Measurements from ENCODE around the gene ALPI. TPM values are rescaled to one million over a fixed set of nuclear protein-coding genes. Genes with fewer than 3 reads are reported as not detected.
A peak's percentile ranks its signal among the peaks of the same experiment; 100 is the strongest.

ALPI gene
- total and polyA plus RNA-seq, 3 experiments from 2014 or later = not detected

DNA sequence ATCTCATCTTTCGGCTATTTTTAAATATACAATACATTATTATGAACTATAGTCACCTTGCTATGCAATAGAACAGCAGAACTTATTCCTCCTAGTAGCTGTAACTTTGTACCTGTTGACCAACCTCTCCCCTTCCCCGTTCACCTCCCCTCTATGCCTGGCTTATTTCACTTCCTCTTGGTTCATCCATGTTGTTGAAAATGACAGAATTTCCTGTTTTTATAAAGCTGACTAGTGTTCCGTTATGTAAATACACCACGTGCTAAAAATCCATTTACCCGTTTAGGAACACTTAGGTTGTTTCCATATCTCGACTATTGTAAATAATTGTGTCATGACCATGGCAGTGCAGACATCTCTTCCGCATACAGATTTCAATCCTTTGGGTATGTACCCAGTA is 10.3 kb downstream of the ALPI start:
- H3K27ac Mint-ChIP-seq = no peak overlapping the region
- no peaks in the 10 kb centered on the region for H3K9me3 ChIP-seq (ENCODE audit: low read length)
- ChIA-PET POLR2A (no interaction called here), CTCF (no interaction called here)
- no peaks in the 10 kb centered on the region for H3K27me3 ChIP-seq (ENCODE audit: insufficient read depth, low read length, poor library complexity, severe bottlenecking)
- H3K4me3 Mint-ChIP-seq = no peak overlapping the region
- H3K4me1 ChIP-seq (ENCODE audit: insufficient read depth, low read length) = no peaks in the 10 kb centered on the region
- peaks cover 10 to 17% of the 10 kb centered on the region in 2 donors for H3K27me3 Mint-ChIP-seq
- H3K4me1 Mint-ChIP-seq = no peaks in the 10 kb centered on the region
- no peaks in the 10 kb centered on the region for H3K36me3 ChIP-seq (ENCODE audit: insufficient read depth, low read length)
- H3K4me3 ChIP-seq (ENCODE audit: low read length) = no peak overlapping the region
- no peak overlapping the region for H3K27ac ChIP-seq (ENCODE audit: low read depth, low read length)
- no peak for DNase-seq
- no peaks in the 10 kb centered on the region for H3K9me3 Mint-ChIP-seq
- H3K36me3 Mint-ChIP-seq = no peaks in the 10 kb centered on the region

DNA sequence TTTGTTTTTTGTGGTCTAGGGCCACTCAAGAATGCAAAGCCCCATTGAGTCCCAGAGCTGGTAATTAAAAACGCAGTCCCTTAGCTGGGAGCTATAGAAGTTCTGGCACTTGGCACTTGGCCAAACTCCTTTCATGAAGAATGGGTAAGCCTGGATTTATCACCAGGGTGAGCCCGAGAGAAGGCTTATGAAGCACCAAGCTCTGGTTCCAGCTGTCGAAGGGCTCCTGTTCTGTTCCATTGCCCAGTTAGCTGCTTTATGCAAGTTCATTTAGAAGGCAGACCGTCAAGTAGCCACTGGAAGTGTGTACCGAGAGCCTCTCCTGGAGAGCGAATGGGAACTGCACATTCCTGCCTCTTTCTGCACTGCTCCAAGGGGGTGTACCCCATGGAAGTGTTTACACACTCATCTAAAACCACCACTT is 17.5 kb downstream of the ALPI start:
- Histone ChIP-seq H3K27ac (ENCODE audit: low read depth, low read length) (no peak overlapping the region), H3K36me3 (ENCODE audit: insufficient read depth, low read length) (no peaks in the 10 kb centered on the region), H3K4me3 (ENCODE audit: low read length) (no peak overlapping the region), H3K27me3 (ENCODE audit: insufficient read depth, low read length, poor library complexity, severe bottlenecking) (peaks cover 20% of the 10 kb centered on the region), H3K4me1 (ENCODE audit: insufficient read depth, low read length) (no peaks in the 10 kb centered on the region), H3K9me3 (ENCODE audit: low read length) (no peaks in the 10 kb centered on the region)
- CTCF ChIA-PET = no interaction called here
- Mint-ChIP-seq H3K9me3 (peaks cover 2 to 12% (median 6%) of the 10 kb centered on the region in 5 donors), H3K27me3 (peaks cover 16 to 63% of the 10 kb centered on the region in 2 donors), H3K27ac (no peak overlapping the region), H3K4me3 (no peak overlapping the region), H3K4me1 (no peaks in the 10 kb centered on the region), H3K36me3 (no peaks in the 10 kb centered on the region)
- peak in 1 of 5 donors; percentile 9 for DNase-seq
- POLR2A ChIA-PET = no interaction called here

DNA sequence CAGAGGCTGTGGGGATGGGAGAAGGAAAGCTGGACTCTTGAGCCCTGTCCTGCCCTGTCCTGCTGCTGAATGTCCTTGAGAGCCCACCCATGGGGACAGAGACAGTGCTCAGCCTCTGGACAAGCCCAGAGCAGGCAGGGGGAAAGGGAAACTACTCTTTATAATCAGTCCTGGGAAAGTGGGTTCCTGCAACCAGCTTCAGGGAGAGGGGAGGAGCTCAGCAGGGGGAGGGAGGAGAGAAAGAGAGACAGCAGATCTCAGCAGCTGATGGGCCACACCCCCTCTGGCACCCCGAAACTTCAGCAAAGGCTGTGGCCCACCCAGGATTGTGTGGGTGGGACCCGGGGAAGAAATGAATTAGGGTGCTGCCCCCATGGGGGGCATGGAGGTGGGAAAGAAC is 20.1 kb downstream of the ALPI start:
- H3K27ac Mint-ChIP-seq = no peak overlapping the region
- H3K4me3 Mint-ChIP-seq = no peak overlapping the region
- ChIA-PET CTCF (no interaction called here), POLR2A (no interaction called here)
- no peaks in the 10 kb centered on the region for H3K36me3 Mint-ChIP-seq
- no peaks in the 10 kb centered on the region for H3K4me1 ChIP-seq (ENCODE audit: insufficient read depth, low read length)
- no peaks in the 10 kb centered on the region for H3K4me1 Mint-ChIP-seq
- H3K4me3 ChIP-seq (ENCODE audit: low read length) = no peak overlapping the region
- H3K9me3 ChIP-seq (ENCODE audit: low read length) = no peaks in the 10 kb centered on the region
- no peak for DNase-seq
- no peak overlapping the region for H3K27ac ChIP-seq (ENCODE audit: low read depth, low read length)
- peaks cover 20% of the 10 kb centered on the region for H3K27me3 ChIP-seq (ENCODE audit: insufficient read depth, low read length, poor library complexity, severe bottlenecking)
- no peaks in the 10 kb centered on the region for H3K36me3 ChIP-seq (ENCODE audit: insufficient read depth, low read length)
- peaks cover 2 to 12% (median 6%) of the 10 kb centered on the region in 5 donors for H3K9me3 Mint-ChIP-seq
- peaks cover 10 to 55% of the 10 kb centered on the region in 2 donors for H3K27me3 Mint-ChIP-seq

DNA sequence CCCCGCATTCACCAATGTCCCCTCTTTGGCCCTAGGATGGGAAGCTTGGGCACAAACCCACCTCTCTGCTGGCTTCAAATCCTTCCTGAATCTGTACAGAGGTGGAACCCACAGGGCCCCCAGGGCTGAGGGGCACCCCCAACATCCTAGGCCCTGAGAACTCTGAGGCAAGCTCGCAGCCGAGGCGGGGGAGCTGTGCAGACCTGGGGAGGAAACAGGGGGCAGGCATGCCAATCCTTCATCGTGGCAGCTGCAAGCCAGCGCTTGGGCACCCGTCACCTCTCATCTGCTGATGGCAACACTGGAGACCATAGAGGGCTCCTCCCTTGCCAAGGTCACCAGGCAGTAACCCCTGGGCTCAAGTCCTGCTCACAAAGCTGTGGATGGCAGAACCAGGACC is 20.8 kb downstream of the ALPI start:
- no peak overlapping the region for H3K27ac Mint-ChIP-seq
- peaks cover 2 to 10% (median 6%) of the 10 kb centered on the region in 5 donors for H3K9me3 Mint-ChIP-seq
- H3K36me3 ChIP-seq (ENCODE audit: insufficient read depth, low read length) = no peaks in the 10 kb centered on the region
- POLR2A ChIA-PET = no interaction called here
- DNase-seq = peak in 1 of 5 donors; percentile 33
- peaks cover 10 to 49% of the 10 kb centered on the region in 2 donors for H3K27me3 Mint-ChIP-seq
- H3K4me1 Mint-ChIP-seq = no peaks in the 10 kb centered on the region
- H3K9me3 ChIP-seq (ENCODE audit: low read length) = no peaks in the 10 kb centered on the region
- CTCF ChIA-PET = no interaction called here
- no peak overlapping the region for H3K27ac ChIP-seq (ENCODE audit: low read depth, low read length)
- H3K4me3 ChIP-seq (ENCODE audit: low read length) = no peak overlapping the region
- no peaks in the 10 kb centered on the region for H3K36me3 Mint-ChIP-seq
- H3K4me3 Mint-ChIP-seq = no peak overlapping the region
- H3K4me1 ChIP-seq (ENCODE audit: insufficient read depth, low read length) = no peaks in the 10 kb centered on the region
- peaks cover 20% of the 10 kb centered on the region for H3K27me3 ChIP-seq (ENCODE audit: insufficient read depth, low read length, poor library complexity, severe bottlenecking)

DNA sequence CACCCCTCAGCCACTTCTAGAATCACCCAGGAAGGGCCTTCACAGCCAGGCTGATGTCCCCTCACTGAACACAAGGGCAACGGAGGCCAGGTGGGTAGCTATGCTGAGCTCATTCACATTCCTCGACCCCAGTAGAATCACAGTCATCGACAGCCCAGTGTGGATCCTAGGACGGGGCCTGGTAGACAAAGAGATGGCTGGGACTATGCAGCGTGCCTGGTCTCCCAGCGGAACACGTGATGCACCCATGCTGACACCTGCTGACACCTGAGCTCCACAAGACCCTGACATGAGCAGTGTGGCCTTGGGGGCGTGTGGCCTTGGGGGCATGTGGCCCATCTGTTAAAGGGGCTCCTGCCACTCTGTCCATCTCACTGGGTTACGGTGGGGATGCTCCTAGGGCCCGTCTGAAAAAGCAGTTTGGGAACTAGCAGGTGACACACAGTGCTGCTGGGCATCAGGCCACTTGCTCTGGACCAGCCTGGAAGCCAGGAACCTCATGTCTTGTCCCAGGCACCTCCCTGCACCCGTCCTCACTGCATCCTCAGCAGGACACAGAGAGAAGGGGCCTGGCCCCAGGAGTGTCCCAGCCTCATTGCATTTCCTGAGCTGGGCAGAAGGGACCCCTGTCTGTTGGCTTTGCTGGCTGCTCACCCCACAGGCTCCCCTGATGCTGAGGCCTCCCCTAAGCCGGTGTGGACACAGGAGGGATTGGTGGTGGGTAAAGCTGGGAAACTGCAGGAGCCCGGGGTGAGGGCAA is 22.0 kb downstream of the ALPI start:
- DNase-seq = peak in 1 of 5 donors; percentile 26
- ChIA-PET CTCF (no interaction called here), POLR2A (no interaction called here)
- no peaks in the 10 kb centered on the region for H3K36me3 Mint-ChIP-seq
- H3K4me3 Mint-ChIP-seq = no peak overlapping the region
- H3K27me3 Mint-ChIP-seq = peaks cover 7 to 41% of the 10 kb centered on the region in 2 donors
- Histone ChIP-seq H3K27ac (ENCODE audit: low read depth, low read length) (no peak overlapping the region), H3K27me3 (ENCODE audit: insufficient read depth, low read length, poor library complexity, severe bottlenecking) (peaks cover 20% of the 10 kb centered on the region), H3K4me1 (ENCODE audit: insufficient read depth, low read length) (no peaks in the 10 kb centered on the region), H3K36me3 (ENCODE audit: insufficient read depth, low read length) (no peaks in the 10 kb centered on the region), H3K9me3 (ENCODE audit: low read length) (no peaks in the 10 kb centered on the region), H3K4me3 (ENCODE audit: low read length) (no peak overlapping the region)
- H3K9me3 Mint-ChIP-seq = peaks cover 0 to 2% (median under 1%) of the 10 kb centered on the region in 5 donors
- H3K4me1 Mint-ChIP-seq = no peaks in the 10 kb centered on the region
- H3K27ac Mint-ChIP-seq = no peak overlapping the region

DNA sequence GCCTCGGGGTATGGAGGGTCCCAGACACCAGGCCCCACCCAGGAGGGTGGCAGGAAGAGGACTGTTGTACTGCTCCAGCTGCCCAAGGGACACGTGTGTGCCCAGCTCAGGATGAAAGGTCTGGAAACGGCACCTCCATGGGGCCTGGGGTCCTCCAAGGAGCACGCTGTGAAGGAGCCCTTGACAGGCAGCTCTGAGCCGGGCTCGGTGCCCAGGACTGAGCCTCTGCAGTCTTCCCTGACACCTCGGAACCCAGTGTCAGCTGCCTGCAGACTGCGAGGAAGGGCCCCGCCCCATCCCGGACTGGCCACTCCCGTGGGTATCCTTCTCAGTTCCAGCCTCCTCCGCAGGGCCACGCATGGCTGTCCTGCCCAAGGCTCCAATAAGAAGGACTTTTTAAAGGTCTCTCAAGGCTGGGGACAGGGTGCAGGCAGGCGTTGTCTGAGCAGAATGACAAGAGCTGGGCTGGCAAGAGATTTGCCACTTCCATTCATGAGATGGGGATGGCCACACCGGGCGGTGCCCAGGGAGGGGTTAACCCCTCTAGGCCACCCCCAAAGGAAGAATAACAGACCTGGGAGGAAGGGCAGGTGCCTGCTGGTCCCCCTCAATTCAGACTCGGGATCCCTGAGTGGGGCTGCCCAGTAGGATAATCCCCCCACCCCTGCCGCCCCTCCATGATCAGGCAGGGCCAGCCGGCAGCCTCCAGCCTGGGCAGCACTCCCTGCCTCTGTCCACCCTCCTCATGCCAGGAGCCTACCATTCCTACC is 22.8 kb downstream of the ALPI start:
- peak in 1 of 5 donors; percentile 24 for DNase-seq
- Histone ChIP-seq H3K4me1 (ENCODE audit: insufficient read depth, low read length) (no peaks in the 10 kb centered on the region), H3K4me3 (ENCODE audit: low read length) (no peak overlapping the region), H3K27me3 (ENCODE audit: insufficient read depth, low read length, poor library complexity, severe bottlenecking) (peaks cover 12% of the 10 kb centered on the region), H3K36me3 (ENCODE audit: insufficient read depth, low read length) (no peaks in the 10 kb centered on the region), H3K9me3 (ENCODE audit: low read length) (no peaks in the 10 kb centered on the region), H3K27ac (ENCODE audit: low read depth, low read length) (no peak overlapping the region)
- no peaks in the 10 kb centered on the region for H3K36me3 Mint-ChIP-seq
- POLR2A ChIA-PET = no interaction called here
- H3K27ac Mint-ChIP-seq = no peak overlapping the region
- CTCF ChIA-PET = no interaction called here
- H3K27me3 Mint-ChIP-seq = peaks cover 7 to 35% of the 10 kb centered on the region in 2 donors
- H3K4me1 Mint-ChIP-seq = no peaks in the 10 kb centered on the region
- H3K4me3 Mint-ChIP-seq = no peak overlapping the region
- no peaks in the 10 kb centered on the region for H3K9me3 Mint-ChIP-seq

DNA sequence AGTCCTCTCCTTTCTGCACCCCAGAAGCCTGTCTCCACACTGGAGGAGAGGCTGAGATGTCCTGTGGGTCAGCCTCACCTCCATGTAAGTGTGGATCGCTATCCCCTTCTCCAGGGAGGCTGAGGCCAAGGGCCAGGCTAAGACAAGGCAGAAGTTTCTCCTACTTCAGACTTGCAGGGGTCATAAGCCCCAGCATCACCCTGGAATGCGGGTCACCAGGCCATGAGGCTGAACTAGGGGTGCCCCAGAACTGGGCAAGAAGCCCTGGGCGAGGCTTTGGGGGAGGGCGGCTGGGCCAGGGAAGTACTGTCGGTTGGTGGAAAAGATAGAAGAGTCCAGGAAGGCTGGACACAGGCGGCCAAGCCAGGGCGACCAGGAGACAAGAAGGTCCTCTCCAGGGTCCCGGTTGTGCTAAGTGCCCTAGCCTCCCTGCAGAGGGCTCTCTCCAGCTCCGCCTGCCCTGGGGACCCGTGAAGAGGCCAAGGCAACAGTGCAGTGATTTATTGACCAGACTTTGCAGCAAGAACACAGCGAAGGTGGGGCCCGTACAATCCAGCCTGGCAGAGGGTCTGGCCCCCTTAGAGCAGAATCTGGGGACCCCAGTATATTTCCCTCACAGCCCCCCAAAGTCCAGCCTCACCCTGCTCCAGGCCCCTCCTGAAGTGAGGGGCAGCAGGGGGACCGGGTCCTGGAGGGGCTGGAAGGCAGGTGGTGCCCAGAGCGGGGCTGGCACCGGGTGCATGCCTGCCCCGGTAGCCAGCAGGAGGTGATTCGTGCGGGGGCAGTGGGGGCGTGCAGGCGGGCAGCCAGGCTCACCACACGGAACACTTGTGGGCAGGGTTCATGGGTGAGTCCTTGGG is 23.6 kb downstream of the ALPI start:
- Mint-ChIP-seq H3K9me3 (no peaks in the 10 kb centered on the region), H3K4me1 (no peaks in the 10 kb centered on the region), H3K4me3 (no peak overlapping the region), H3K27ac (no peak overlapping the region), H3K36me3 (no peaks in the 10 kb centered on the region), H3K27me3 (peaks cover 11 to 34% of the 10 kb centered on the region in 2 donors)
- POLR2A ChIA-PET = no interaction called here
- peak in 1 of 5 donors; percentile 32 for DNase-seq
- H3K36me3 ChIP-seq (ENCODE audit: insufficient read depth, low read length) = no peaks in the 10 kb centered on the region
- CTCF ChIA-PET = no interaction called here
- no peak overlapping the region for H3K4me3 ChIP-seq (ENCODE audit: low read length)
- no peak overlapping the region for H3K27ac ChIP-seq (ENCODE audit: low read depth, low read length)
- no peaks in the 10 kb centered on the region for H3K9me3 ChIP-seq (ENCODE audit: low read length)
- peaks cover 4% of the 10 kb centered on the region for H3K27me3 ChIP-seq (ENCODE audit: insufficient read depth, low read length, poor library complexity, severe bottlenecking)
- H3K4me1 ChIP-seq (ENCODE audit: insufficient read depth, low read length) = no peaks in the 10 kb centered on the region
